GM12878 (cell line): ENCODE results near the gene DIAPH2. TPM values are rescaled to one million over a fixed set of nuclear protein-coding genes. Genes with fewer than 3 reads are reported as not detected.

Experiments
- ATAC-seq: fragments of 200-7000 bp; cut with Tn5 transposase; 3 replicates; pipeline ENCODE4 v1.9.1; 2020; ENCODE audit warnings: mild to moderate bottlenecking, moderate library complexity
- BruUV-seq: library from RNA; stranded (reverse); fragments of 400-500 nt; replicated peaks from 2 replicates; lab custom pipeline; 2021; lab: Mats Ljungman, UMichigan
- CTCF ChIA-PET: fragments of 300-600 bp; sonication (Branson Sonifier 250); formaldehyde crosslinking; extraction: SDS; loops from one replicate; lab custom pipeline; 2021; ENCODE audit warnings: inconsistent platforms; lab: Yijun Ruan, JAX
- POLR2A ChIA-PET: fragments of 350-600 bp; formaldehyde crosslinking; extraction: SDS; loops from one replicate; lab custom pipeline; 2021; ENCODE audit warnings: inconsistent platforms; lab: Charles Lee
- RAD21 ChIA-PET: fragments of 300-600 bp; sonication (Branson Sonifier 250); formaldehyde crosslinking; loops from one replicate; lab custom pipeline; 2023; ENCODE audit warnings: antibody characterized with exemption; ENCODE audit not compliant: unreplicated experiment; lab: Charles Lee
- SMC1A ChIA-PET: fragments of 300-600 bp; sonication (Branson Sonifier 250); formaldehyde crosslinking; loops from one replicate; lab custom pipeline; 2023; ENCODE audit not compliant: unreplicated experiment, uncharacterized antibody; lab: Charles Lee
- DNase-seq: peaks from one replicate; pipeline ENCODE4 v3.0.0-alpha.2; 2011; ENCODE audit warnings: low read depth, low spot score
- FAIRE-seq: peaks from 3 replicates; lab custom pipeline; 2011; peaks lifted over from hg19 to GRCh38; lab: Jason Lieb, UNC
- H2AFZ ChIP-seq: 2 replicates; pipeline ENCODE4 v1.6.0; 2011; ENCODE audit warnings: low read depth, low read length, control low read depth; ENCODE audit not compliant: control insufficient read depth
- H3K27ac ChIP-seq: 2 replicates; pipeline ENCODE4 v1.5.1; 2011; ENCODE audit warnings: control low read depth; ENCODE audit not compliant: control insufficient read depth, insufficient read depth
- H3K27me3 ChIP-seq, 2 experiments: replicated peaks in 1 of 2; 2 replicates each; pipeline versions ENCODE4 v1.6.0 to v1.6.1; 2011; ENCODE audit warnings: low read length in 1 of 2; ENCODE audit not compliant: control insufficient read depth in 2 of 2, insufficient read depth in 2 of 2
- H3K36me3 ChIP-seq, 2 experiments: 2 replicates each; pipeline ENCODE4 v1.5.1; 2011; ENCODE audit warnings: low read length in 1 of 2; ENCODE audit not compliant: control insufficient read depth in 2 of 2, insufficient read depth in 2 of 2
- H3K4me1 ChIP-seq: 2 replicates; pipeline ENCODE4 v1.6.1; 2011; ENCODE audit warnings: mild to moderate bottlenecking, low read length, moderate library complexity, mixed read lengths; ENCODE audit not compliant: control insufficient read depth, insufficient read depth
- H3K4me2 ChIP-seq: 2 replicates; pipeline ENCODE4 v1.6.0; 2011; ENCODE audit warnings: control low read depth; ENCODE audit not compliant: control insufficient read depth, insufficient read depth
- H3K4me3 ChIP-seq: fragments of 200-600 bp; sonication (generic); 2 replicates; pipeline ENCODE4 v1.5.1; 2016
- H3K79me2 ChIP-seq: 2 replicates; pipeline ENCODE4 v1.6.0; 2011; ENCODE audit warnings: low read length; ENCODE audit not compliant: control insufficient read depth, insufficient read depth
- H3K9ac ChIP-seq: 2 replicates; pipeline ENCODE4 v1.8.0; 2011; ENCODE audit warnings: low read length, control low read depth, mixed read lengths; ENCODE audit not compliant: control insufficient read depth, insufficient read depth
- H3K9me3 ChIP-seq: replicated peaks from 3 replicates; pipeline ENCODE4 v1.5.1; 2011; ENCODE audit warnings: mild to moderate bottlenecking, low read length; ENCODE audit not compliant: control insufficient read depth, insufficient read depth
- H4K20me1 ChIP-seq: 2 replicates; pipeline ENCODE4 v1.6.0; 2011; ENCODE audit not compliant: control insufficient read depth, insufficient read depth
- NBN ChIP-seq: fragments of 450-650 bp; IDR thresholded peaks from 2 replicates; pipeline ENCODE4 v1.6.1; 2016
- RUNX3 ChIP-seq: IDR thresholded peaks from 2 replicates; pipeline ENCODE4 v1.6.1; 2012; ENCODE audit warnings: low read length, inconsistent platforms
- SRF ChIP-seq, 2 experiments: IDR thresholded peaks; 2 replicates each; pipeline ENCODE4 v1.6.1; 2011; ENCODE audit warnings: low read depth in 2 of 2, low read length in 2 of 2, mild to moderate bottlenecking in 1 of 2, moderate library complexity in 1 of 2
- WRNIP1 ChIP-seq: IDR thresholded peaks from 2 replicates; pipeline ENCODE4 v1.6.1; 2011; ENCODE audit warnings: low read depth, low read length, improper control_type of control experiment, borderline replicate concordance
- ZBTB11 ChIP-seq: fragments of 450-650 bp; formaldehyde crosslinking; IDR thresholded peaks from 2 replicates; pipeline ENCODE4 v1.5.0; 2022; ENCODE audit warnings: mild to moderate bottlenecking, missing genetic modification characterization
- ZNF384 ChIP-seq: IDR thresholded peaks from 2 replicates; pipeline ENCODE4 v1.6.1; 2012; ENCODE audit warnings: low read depth, mild to moderate bottlenecking, low read length, improper control_type of control experiment, borderline replicate concordance
- WGBS: methylation state at CpG from one replicate; pipeline ENCODE4 v1.1.6; 2016; ENCODE audit warnings: low lambda C conversion rate; ENCODE audit not compliant: insufficient replicate concordance, insufficient coverage; ENCODE audit errors: missing lambda C conversion rate; 5-methylcytosine and 5-hydroxymethylcytosine counted together
- in situ Hi-C: fragments of 300-500 bp; cut with MboI; formaldehyde crosslinking; loops from 9 replicates; pipeline ENCODE4 v1.14.3; 2018; ENCODE audit warnings: mixed read lengths
- intact Hi-C: fragments of 100-400 bp; cut with micrococcal nuclease; formaldehyde crosslinking; loops from one replicate; pipeline ENCODE4 v1.14.2; 2022; ENCODE audit not compliant: unreplicated experiment
- polyA plus RNA-seq, 11 experiments: library from polyadenylated mRNA; depleted of rRNA in 4 of 11; unstranded in 6 of 11; stranded (reverse) in 5 of 11; fragments of >200 nt; fragmentation: Nextera tagmentation in 4 of 11; fragmentation: Illumina TruSeq in 1 of 11; extraction: Ambion mirVana in 4 of 11; extraction: Trizol in 1 of 11; gene quantifications; 1 replicate in 1 of 11; 2 replicates in 10 of 11; pipeline versions ENCODE4 v1.2.1 to v1.2.3, GENCODE V29; 2011 to 2016; ENCODE audit warnings: inconsistent platforms in 2 of 11, missing spikeins in 2 of 11, low read depth in 1 of 11
- total RNA-seq, 4 experiments: library from RNA; depleted of rRNA in 3 of 4; stranded (reverse); fragments of >200 nt in 3 of 4; fragmentation: Illumina TruSeq in 1 of 4; extraction: Trizol in 1 of 4; gene quantifications; 2 replicates each; pipeline versions ENCODE4 v1.2.1 to v1.2.3, GENCODE V29; 2013 to 2021
- TF ChIP-seq, protein P1 (sequence below): IDR thresholded peaks from 2 replicates; pipeline ENCODE4 v1.6.1; 2011; ENCODE audit warnings: borderline replicate concordance, low read depth, mild to moderate bottlenecking, moderate library complexity, low read length; ENCODE audit not compliant: insufficient read depth, poor library complexity, severe bottlenecking

Gene DIAPH2
- total and polyA plus RNA-seq, 10 of the 15 experiments (the other 5 are each of a cell fraction or from before 2014, with no cell fraction given), result 2.2 to 16.6 (median 8.8) TPM

DNA sequence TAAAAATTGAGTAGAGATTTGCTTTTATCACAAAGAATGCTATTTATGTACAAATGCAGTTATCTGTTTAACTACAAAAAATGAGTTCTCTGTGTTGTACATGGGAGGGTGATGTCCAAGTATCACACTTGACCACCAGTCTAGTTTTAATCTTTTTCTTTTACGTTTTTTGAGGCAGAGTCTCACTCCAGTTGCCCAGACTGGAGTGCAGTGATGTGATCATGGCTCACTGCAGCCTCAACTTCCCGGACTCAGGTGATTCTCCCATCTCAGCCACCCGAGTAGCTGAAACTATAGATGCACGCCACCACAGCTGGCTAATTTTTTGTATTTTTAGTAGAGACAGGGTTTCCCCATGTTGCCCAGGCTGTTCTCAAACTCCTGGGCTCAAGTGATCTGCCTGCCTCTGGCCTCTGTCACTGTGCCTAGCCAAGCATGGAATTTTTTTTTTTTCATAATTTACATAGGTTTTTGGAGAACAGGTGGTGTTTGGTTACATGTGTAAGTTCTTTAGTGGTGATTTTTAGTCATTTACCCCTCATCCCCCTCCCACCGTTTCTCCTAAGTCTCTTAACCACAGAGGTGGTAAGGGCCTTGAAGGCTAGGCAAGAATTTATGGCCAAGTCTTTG lies 151.1 kb downstream of the DIAPH2 start (continued):
- TF ChIP-seq ZNF384, result peak; percentile 42; the same call in 1 of the 2 replicates
- 0 out of 2 replicates have a peak, but pooled peaks have one; percentile 22 for TF ChIP-seq NBN
- TF ChIP-seq, protein P1, sequence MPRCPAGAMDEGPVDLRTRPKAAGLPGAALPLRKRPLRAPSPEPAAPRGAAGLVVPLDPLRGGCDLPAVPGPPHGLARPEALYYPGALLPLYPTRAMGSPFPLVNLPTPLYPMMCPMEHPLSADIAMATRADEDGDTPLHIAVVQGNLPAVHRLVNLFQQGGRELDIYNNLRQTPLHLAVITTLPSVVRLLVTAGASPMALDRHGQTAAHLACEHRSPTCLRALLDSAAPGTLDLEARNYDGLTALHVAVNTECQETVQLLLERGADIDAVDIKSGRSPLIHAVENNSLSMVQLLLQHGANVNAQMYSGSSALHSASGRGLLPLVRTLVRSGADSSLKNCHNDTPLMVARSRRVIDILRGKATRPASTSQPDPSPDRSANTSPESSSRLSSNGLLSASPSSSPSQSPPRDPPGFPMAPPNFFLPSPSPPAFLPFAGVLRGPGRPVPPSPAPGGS, result peak; percentile 19

DNA sequence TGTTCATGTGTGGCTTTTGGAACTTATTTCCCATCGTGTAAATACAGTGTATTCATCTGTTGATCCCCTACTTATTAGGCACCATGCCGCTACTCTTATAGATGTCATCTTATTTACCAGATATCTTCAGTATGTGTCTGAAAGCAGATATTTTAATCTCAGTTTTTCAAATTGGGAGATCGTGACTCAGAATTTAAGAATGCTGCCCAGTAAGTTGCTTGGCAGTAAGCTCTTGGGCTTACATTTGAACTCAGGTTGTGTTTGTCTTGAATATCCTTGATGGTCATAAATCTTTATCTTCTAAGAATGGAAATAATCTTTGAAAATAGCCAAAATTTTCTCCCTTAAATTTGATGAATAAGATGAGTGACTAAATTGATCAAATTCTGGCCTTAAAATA lies 153.2 kb downstream of the DIAPH2 start:
- H2AFZ ChIP-seq, result no peak overlapping the region; the same call in 1 of the 2 replicates
- intact Hi-C loops (no loop called here), in situ Hi-C loops (no loop called here)
- TF ChIP-seq ZBTB11 (CRISPR knock-in tag), result no peak
- TF ChIP-seq SRF (IDR thresholded peaks at IDR 0.05; ENCODE audit: low read depth in 2 of 2, low read length in 2 of 2), result no peak
- no peak for TF ChIP-seq WRNIP1
- no peak for TF ChIP-seq RUNX3
- H3K4me1 ChIP-seq, result no peaks in the 10 kb centered on the region
- no peaks in the 10 kb centered on the region for H3K27me3 ChIP-seq
- CTCF ChIA-PET, result no interaction called here
- ATAC-seq (no peak), FAIRE-seq (no peak), DNase-seq (no peak)
- H3K4me3 ChIP-seq, result 0 out of 2 replicates have a peak overlapping the region, but pooled peaks have one; percentile 2
- BruUV-seq, result no TSS peak
- no peak overlapping the region for H3K9ac ChIP-seq
- 0 out of 2 replicates have a peak overlapping the region, but pooled peaks have one; percentile 33 for H3K4me2 ChIP-seq
- no peaks in the 10 kb centered on the region for H4K20me1 ChIP-seq
- 44% methylated on average over 3 of the region's 3 CpGs for WGBS
- H3K27ac ChIP-seq, result peak overlapping the region; percentile 44; the same call in 1 of the 2 replicates
- SMC1A ChIA-PET, result interaction anchor here (2.6 kb wide), 1 partner anchor 11 kb away, joined by 15 read pairs; no protein-coding TSS in a partner anchor
- H3K9me3 ChIP-seq, result no peaks in the 10 kb centered on the region; the same call in 2 of the 3 replicates
- RAD21 ChIA-PET, result no interaction called here
- H3K36me3 ChIP-seq, result no peaks in the 10 kb centered on the region
- POLR2A ChIA-PET, result no interaction called here
- no peaks in the 10 kb centered on the region; the same call in 1 of the 2 replicates for H3K79me2 ChIP-seq
